OCI-LY3 (cell line): ENCODE data around the gene ABHD15.

ENCODE experiments used
- H2AFZ ChIP-seq: fragments of 200-600, 300-600 bp; shearing (Covaris generic); 2 replicates; pipeline ENCODE4 v1.6.0; 2014; ENCODE audit warnings: antibody characterized with exemption, low read depth, low read length
- H3K27ac ChIP-seq: fragments of 200-600, 300-600 bp; sonication (generic); 2 replicates; pipeline ENCODE4 v1.5.1; 2014; ENCODE audit warnings: mild to moderate bottlenecking, low read length, moderate library complexity, mixed read lengths
- H3K27me3 ChIP-seq: fragments of 200-600, 300-600 bp; sonication (generic); 2 replicates; pipeline ENCODE4 v1.6.1; 2014; ENCODE audit warnings: low read depth, low read length, mixed read lengths
- H3K36me3 ChIP-seq: fragments of 200-600, 300-600 bp; sonication (generic); replicated peaks from 2 replicates; pipeline ENCODE3; 2014; ENCODE audit warnings: low read depth, low read length, mixed read lengths
- H3K4me1 ChIP-seq: fragments of 300-600, 200-600 bp; sonication (generic); 2 replicates; pipeline ENCODE4 v1.6.1; 2014; ENCODE audit warnings: low read length, mixed read lengths
- H3K4me2 ChIP-seq: fragments of 200-600, 300-600 bp; sonication (generic); 2 replicates; pipeline ENCODE4 v1.6.1; 2014; ENCODE audit warnings: low read length, mixed read lengths
- H3K4me3 ChIP-seq: fragments of 300-600, 200-600 bp; sonication (generic); 2 replicates; pipeline ENCODE4 v1.5.1; 2014; ENCODE audit warnings: antibody characterized with exemption, mild to moderate bottlenecking, low read length, moderate library complexity
- H3K79me2 ChIP-seq: fragments of 300-600, 200-600 bp; shearing (Covaris generic); 2 replicates; pipeline ENCODE4 v1.6.1; 2014; ENCODE audit warnings: mild to moderate bottlenecking, low read length, mixed read lengths
- H3K9ac ChIP-seq: fragments of 300-600, 200-600 bp; shearing (Covaris generic); 2 replicates; pipeline ENCODE4 v1.6.0; 2014; ENCODE audit warnings: mild to moderate bottlenecking, low read length, moderate library complexity
- H3K9me3 ChIP-seq: fragments of 200-600, 300-600 bp; shearing (Covaris generic); 2 replicates; pipeline ENCODE4 v1.6.1; 2014; ENCODE audit warnings: low read length, mixed read lengths; ENCODE audit not compliant: insufficient read depth
- H4K20me1 ChIP-seq: fragments of 200-600, 300-600 bp; sonication (generic); 2 replicates; pipeline ENCODE4 v1.6.1; 2016; ENCODE audit warnings: low read length, mixed read lengths; ENCODE audit not compliant: insufficient read depth
- CTCF ChIP-seq: fragments of 200-600, 300-600 bp; sonication (generic); IDR thresholded peaks from 2 replicates; pipeline ENCODE4 v1.5.1; 2014; ENCODE audit warnings: antibody characterized with exemption, low read length, low read depth
- EZH2phosphoT487 ChIP-seq: fragments of 200-600 bp; shearing (Covaris generic); IDR thresholded peaks from 2 replicates; pipeline ENCODE4 v1.6.1; 2018; ENCODE audit warnings: antibody characterized with exemption, mixed run types, low read depth

ABHD15 gene

GRCh38 chr17:29566473-29567303 lies at the start of gene ABHD15:
TSS of gene ABHD15 (minus strand) at chr17:29567037. CDS start at chr17:29566966, 71 bp downstream.
- H3K4me2 ChIP-seq: peak within 1 kb of the TSS; percentile 98
- peak within 1 kb of the TSS; percentile 59; the same call in 1 of the 2 replicates for H2AFZ ChIP-seq
- peak within 1 kb of the TSS; percentile 82 for H3K27ac ChIP-seq
- peak within 1 kb of the TSS; percentile 75 for H3K9ac ChIP-seq
- peaks cover 9% of the 10 kb centered on the region for H3K4me1 ChIP-seq
- no peaks in the 10 kb centered on the region for H3K27me3 ChIP-seq
- H3K4me3 ChIP-seq: peak within 1 kb of the TSS; percentile 80
- peaks cover 9% of the 10 kb centered on the region for H3K36me3 ChIP-seq
- no peaks in the 10 kb centered on the region for H4K20me1 ChIP-seq
- no peaks in the 10 kb centered on the region for H3K9me3 ChIP-seq
- peaks cover 26% of the 10 kb centered on the region for H3K79me2 ChIP-seq
- TF ChIP-seq CTCF: no peak
- no peak for TF ChIP-seq EZH2phosphoT487

- peak overlapping the region; percentile 84 for H3K4me2 ChIP-seq
- H2AFZ ChIP-seq: no peak overlapping the region
- no peaks in the 10 kb centered on the region for H3K79me2 ChIP-seq
- TF ChIP-seq CTCF (no peak), EZH2phosphoT487 (no peak)
- peak overlapping the region; percentile 64 for H3K4me3 ChIP-seq
- H3K27me3 ChIP-seq: no peaks in the 10 kb centered on the region
- H4K20me1 ChIP-seq: peaks cover 6% of the 10 kb centered on the region
- H3K9me3 ChIP-seq: no peaks in the 10 kb centered on the region
- H3K9ac ChIP-seq: no peak overlapping the region
- peaks cover 4% of the 10 kb centered on the region for H3K36me3 ChIP-seq
- no peak overlapping the region for H3K27ac ChIP-seq
- peaks cover 13% of the 10 kb centered on the region; the same call in 1 of the 2 replicates for H3K4me1 ChIP-seq
Observed at GRCh38 chr17:29615492-29616299, 48.9 kb upstream of the ABHD15 start.

GRCh38 chr17:29615048-29615385 lies 48.2 kb upstream of the ABHD15 start:
- H4K20me1 ChIP-seq: peaks cover 6% of the 10 kb centered on the region
- peaks cover 4% of the 10 kb centered on the region for H3K36me3 ChIP-seq
- no peaks in the 10 kb centered on the region for H3K79me2 ChIP-seq
- peak overlapping the region; percentile 64 for H3K4me3 ChIP-seq
- no peaks in the 10 kb centered on the region for H3K27me3 ChIP-seq
- H3K27ac ChIP-seq: no peak overlapping the region
- no peak overlapping the region for H2AFZ ChIP-seq
- peak overlapping the region; percentile 84 for H3K4me2 ChIP-seq
- peaks cover 13% of the 10 kb centered on the region; the same call in 1 of the 2 replicates for H3K4me1 ChIP-seq
- no peaks in the 10 kb centered on the region for H3K9me3 ChIP-seq
- H3K9ac ChIP-seq: no peak overlapping the region
- TF ChIP-seq CTCF (no peak), EZH2phosphoT487 (no peak)
